GM23338 (cell line): ENCODE measurements around the gene DGKD. TPM values are rescaled to one million over a fixed set of nuclear protein-coding genes. Genes with fewer than 3 reads are reported as not detected.

Experiments
- ATAC-seq: fragments of 200-7000 bp; cut with Tn5 transposase; 3 replicates; pipeline ENCODE4 v1.9.1; 2020
- DNase-seq: peaks from one replicate; pipeline ENCODE4 v3.0.0-alpha.2; 2015; ENCODE audit warnings: low spot score
- H2AFZ ChIP-seq: fragments of 200-600 bp; sonication (generic); 2 replicates; pipeline ENCODE4 v1.8.0; 2016; ENCODE audit warnings: antibody characterized with exemption, mild to moderate bottlenecking, moderate library complexity
- H3F3A ChIP-seq: fragments of 200-600 bp; sonication (generic); replicated peaks from 2 replicates; pipeline ENCODE4 v1.8.0; 2017; ENCODE audit warnings: antibody characterized with exemption, mixed run types, low read depth
- H3K27ac ChIP-seq: fragments of 200-600 bp; sonication (generic); 2 replicates; pipeline ENCODE4 v1.6.1; 2016; ENCODE audit warnings: low read depth
- H3K27me3 ChIP-seq: fragments of 200-600 bp; sonication (generic); 2 replicates; pipeline ENCODE4 v1.8.0; 2016; ENCODE audit warnings: mild to moderate bottlenecking, mixed run types, moderate library complexity; ENCODE audit not compliant: insufficient read depth
- H3K36me3 ChIP-seq: fragments of 200-600 bp; sonication (generic); 2 replicates; pipeline ENCODE4 v1.8.0; 2016; ENCODE audit warnings: mild to moderate bottlenecking; ENCODE audit not compliant: insufficient read depth
- H3K4me1 ChIP-seq: fragments of 200-600 bp; sonication (generic); 2 replicates; pipeline ENCODE4 v1.8.0; 2016; ENCODE audit warnings: mild to moderate bottlenecking, moderate library complexity; ENCODE audit not compliant: insufficient read depth
- H3K4me2 ChIP-seq: fragments of 200-600 bp; sonication (generic); 2 replicates; pipeline ENCODE4 v1.7.1; 2017; ENCODE audit warnings: mixed run types
- H3K4me3 ChIP-seq: fragments of 200-600 bp; sonication (generic); 2 replicates; pipeline ENCODE4 v1.6.1; 2016; ENCODE audit warnings: mixed run types
- H3K79me2 ChIP-seq: fragments of 200-600 bp; sonication (generic); replicated peaks from 2 replicates; pipeline ENCODE4 v1.8.0; 2017; ENCODE audit warnings: mild to moderate bottlenecking; ENCODE audit not compliant: insufficient read depth
- H3K9me2 ChIP-seq: fragments of 200-600 bp; sonication (generic); 2 replicates; pipeline ENCODE4 v1.8.0; 2017; ENCODE audit not compliant: insufficient read depth
- H4K20me1 ChIP-seq: fragments of 200-600 bp; sonication (generic); replicated peaks from 2 replicates; pipeline ENCODE4 v1.8.0; 2017; ENCODE audit warnings: mild to moderate bottlenecking; ENCODE audit not compliant: insufficient read depth
- H3K27ac Mint-ChIP-seq: 2 replicates; pipeline ENCODE4 v1.8.0; 2020; ENCODE audit warnings: inconsistent platforms, mild to moderate bottlenecking, moderate library complexity, mixed read lengths
- H3K27me3 Mint-ChIP-seq: 3 replicates; pipeline ENCODE4 v1.8.0; 2022; ENCODE audit warnings: low read depth, mild to moderate bottlenecking, moderate library complexity, mixed read lengths, inconsistent platforms; ENCODE audit not compliant: insufficient read depth, poor library complexity
- H3K36me3 Mint-ChIP-seq: 3 replicates; pipeline ENCODE4 v1.8.0; 2021; ENCODE audit warnings: low read depth, mild to moderate bottlenecking, inconsistent platforms, moderate library complexity, mixed read lengths
- H3K4me1 Mint-ChIP-seq: 3 replicates; pipeline ENCODE4 v1.8.0; 2020; ENCODE audit warnings: mild to moderate bottlenecking, inconsistent platforms, mixed read lengths
- H3K4me3 Mint-ChIP-seq: 3 replicates; pipeline ENCODE4 v1.8.0; 2021; ENCODE audit warnings: moderate library complexity, mild to moderate bottlenecking, inconsistent platforms, mixed read lengths
- H3K9me3 Mint-ChIP-seq: 3 replicates; pipeline ENCODE4 v1.8.0; 2020; ENCODE audit warnings: moderate library complexity, mild to moderate bottlenecking, inconsistent platforms, mixed read lengths
- CREB1 ChIP-seq: fragments of 250-450 bp; sonication (Bioruptor Pico); IDR thresholded peaks from 2 replicates; pipeline ENCODE4 v1.5.0; 2020; ENCODE audit warnings: low read depth, mild to moderate bottlenecking, moderate library complexity
- EZH2 ChIP-seq: fragments of 200-600 bp; sonication (generic); IDR thresholded peaks from one replicate; pipeline ENCODE4 v1.8.0; 2017; ENCODE audit warnings: antibody characterized with exemption, mild to moderate bottlenecking, low read depth; ENCODE audit not compliant: unreplicated experiment
- EZH2phosphoT487 ChIP-seq: fragments of 200-600 bp; sonication (generic); IDR thresholded peaks from one replicate; pipeline ENCODE4 v1.8.1; 2018; ENCODE audit warnings: antibody characterized with exemption; ENCODE audit not compliant: unreplicated experiment
- JUNB ChIP-seq: IDR thresholded peaks from one replicate; pipeline ENCODE4 v1.6.1; 2016; ENCODE audit warnings: antibody characterized with exemption; ENCODE audit not compliant: unreplicated experiment
- STAT1 ChIP-seq: IDR thresholded peaks from one replicate; pipeline ENCODE4 v1.6.1; 2016; ENCODE audit warnings: antibody characterized with exemption; ENCODE audit not compliant: unreplicated experiment
- ZNF114 ChIP-seq: fragments of 250-450 bp; sonication (Bioruptor Pico); IDR thresholded peaks from 2 replicates; pipeline ENCODE4 v1.5.0; 2020; ENCODE audit warnings: mild to moderate bottlenecking, moderate library complexity
- polyA plus RNA-seq: library from polyadenylated mRNA; unstranded; fragments of >200 nt; fragmentation: Nextera tagmentation; extraction: Ambion mirVana; gene quantifications from 2 replicates; pipeline ENCODE4 v1.2.1, GENCODE V29; 2016
- total RNA-seq: library from RNA; depleted of rRNA; stranded (reverse); fragments of >200 nt; shearing (Covaris generic); gene quantifications from 2 replicates; pipeline ENCODE4 v1.2.3, GENCODE V29; 2014
- TF ChIP-seq, protein P1 (sequence below): fragments of 250-450 bp; sonication (Bioruptor Pico); IDR thresholded peaks from 2 replicates; pipeline ENCODE4 v1.5.0; 2020; ENCODE audit warnings: mild to moderate bottlenecking, moderate library complexity

The DGKD gene
- total and polyA plus RNA-seq, 2 experiments from 2014 or later, result 11.1 to 23.4 TPM

GRCh38 chr2:233325814-233326213 lies 28.5 kb upstream of the DGKD start (continued):
- TF ChIP-seq, protein P1, sequence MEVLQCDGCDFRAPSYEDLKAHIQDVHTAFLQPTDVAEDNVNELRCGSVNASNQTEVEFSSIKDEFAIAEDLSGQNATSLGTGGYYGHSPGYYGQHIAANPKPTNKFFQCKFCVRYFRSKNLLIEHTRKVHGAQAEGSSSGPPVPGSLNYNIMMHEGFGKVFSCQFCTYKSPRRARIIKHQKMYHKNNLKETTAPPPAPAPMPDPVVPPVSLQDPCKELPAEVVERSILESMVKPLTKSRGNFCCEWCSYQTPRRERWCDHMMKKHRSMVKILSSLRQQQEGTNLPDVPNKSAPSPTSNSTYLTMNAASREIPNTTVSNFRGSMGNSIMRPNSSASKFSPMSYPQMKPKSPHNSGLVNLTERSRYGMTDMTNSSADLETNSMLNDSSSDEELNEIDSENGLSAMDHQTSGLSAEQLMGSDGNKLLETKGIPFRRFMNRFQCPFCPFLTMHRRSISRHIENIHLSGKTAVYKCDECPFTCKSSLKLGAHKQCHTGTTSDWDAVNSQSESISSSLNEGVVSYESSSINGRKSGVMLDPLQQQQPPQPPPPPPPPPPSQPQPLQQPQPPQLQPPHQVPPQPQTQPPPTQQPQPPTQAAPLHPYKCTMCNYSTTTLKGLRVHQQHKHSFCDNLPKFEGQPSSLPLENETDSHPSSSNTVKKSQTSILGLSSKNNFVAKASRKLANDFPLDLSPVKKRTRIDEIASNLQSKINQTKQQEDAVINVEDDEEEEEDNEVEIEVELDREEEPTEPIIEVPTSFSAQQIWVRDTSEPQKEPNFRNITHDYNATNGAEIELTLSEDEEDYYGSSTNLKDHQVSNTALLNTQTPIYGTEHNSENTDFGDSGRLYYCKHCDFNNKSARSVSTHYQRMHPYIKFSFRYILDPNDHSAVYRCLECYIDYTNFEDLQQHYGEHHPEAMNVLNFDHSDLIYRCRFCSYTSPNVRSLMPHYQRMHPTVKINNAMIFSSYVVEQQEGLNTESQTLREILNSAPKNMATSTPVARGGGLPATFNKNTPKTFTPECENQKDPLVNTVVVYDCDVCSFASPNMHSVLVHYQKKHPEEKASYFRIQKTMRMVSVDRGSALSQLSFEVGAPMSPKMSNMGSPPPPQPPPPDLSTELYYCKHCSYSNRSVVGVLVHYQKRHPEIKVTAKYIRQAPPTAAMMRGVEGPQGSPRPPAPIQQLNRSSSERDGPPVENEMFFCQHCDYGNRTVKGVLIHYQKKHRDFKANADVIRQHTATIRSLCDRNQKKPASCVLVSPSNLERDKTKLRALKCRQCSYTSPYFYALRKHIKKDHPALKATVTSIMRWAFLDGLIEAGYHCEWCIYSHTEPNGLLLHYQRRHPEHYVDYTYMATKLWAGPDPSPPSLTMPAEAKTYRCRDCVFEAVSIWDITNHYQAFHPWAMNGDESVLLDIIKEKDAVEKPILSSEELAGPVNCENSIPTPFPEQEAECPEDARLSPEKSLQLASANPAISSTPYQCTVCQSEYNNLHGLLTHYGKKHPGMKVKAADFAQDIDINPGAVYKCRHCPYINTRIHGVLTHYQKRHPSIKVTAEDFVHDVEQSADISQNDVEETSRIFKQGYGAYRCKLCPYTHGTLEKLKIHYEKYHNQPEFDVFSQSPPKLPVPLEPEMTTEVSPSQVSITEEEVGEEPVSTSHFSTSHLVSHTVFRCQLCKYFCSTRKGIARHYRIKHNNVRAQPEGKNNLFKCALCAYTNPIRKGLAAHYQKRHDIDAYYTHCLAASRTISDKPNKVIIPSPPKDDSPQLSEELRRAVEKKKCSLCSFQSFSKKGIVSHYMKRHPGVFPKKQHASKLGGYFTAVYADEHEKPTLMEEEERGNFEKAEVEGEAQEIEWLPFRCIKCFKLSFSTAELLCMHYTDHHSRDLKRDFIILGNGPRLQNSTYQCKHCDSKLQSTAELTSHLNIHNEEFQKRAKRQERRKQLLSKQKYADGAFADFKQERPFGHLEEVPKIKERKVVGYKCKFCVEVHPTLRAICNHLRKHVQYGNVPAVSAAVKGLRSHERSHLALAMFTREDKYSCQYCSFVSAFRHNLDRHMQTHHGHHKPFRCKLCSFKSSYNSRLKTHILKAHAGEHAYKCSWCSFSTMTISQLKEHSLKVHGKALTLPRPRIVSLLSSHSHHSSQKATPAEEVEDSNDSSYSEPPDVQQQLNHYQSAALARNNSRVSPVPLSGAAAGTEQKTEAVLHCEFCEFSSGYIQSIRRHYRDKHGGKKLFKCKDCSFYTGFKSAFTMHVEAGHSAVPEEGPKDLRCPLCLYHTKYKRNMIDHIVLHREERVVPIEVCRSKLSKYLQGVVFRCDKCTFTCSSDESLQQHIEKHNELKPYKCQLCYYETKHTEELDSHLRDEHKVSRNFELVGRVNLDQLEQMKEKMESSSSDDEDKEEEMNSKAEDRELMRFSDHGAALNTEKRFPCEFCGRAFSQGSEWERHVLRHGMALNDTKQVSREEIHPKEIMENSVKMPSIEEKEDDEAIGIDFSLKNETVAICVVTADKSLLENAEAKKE, result no peak
- TF ChIP-seq CREB1 (CRISPR knock-in tag) (no peak), JUNB (no peak), EZH2phosphoT487 (no peak)

- Histone ChIP-seq H3K36me3 (no peaks in the 10 kb centered on the region), H4K20me1 (no peaks in the 10 kb centered on the region), H3K9me2 (no peaks in the 10 kb centered on the region), H3K4me3 (no peak overlapping the region), H2AFZ (no peak overlapping the region), H3K79me2 (no peaks in the 10 kb centered on the region), H3K4me1 (peaks cover 10% of the 10 kb centered on the region; the same call in 1 of the 2 replicates), H3K4me2 (no peak overlapping the region), H3K27me3 (no peaks in the 10 kb centered on the region), H3F3A (no peaks in the 10 kb centered on the region), H3K27ac (no peak overlapping the region)
- Mint-ChIP-seq H3K27me3 (peaks cover 14% of the 10 kb centered on the region), H3K4me1 (peaks cover 16% of the 10 kb centered on the region), H3K4me3 (no peak overlapping the region), H3K36me3 (no peaks in the 10 kb centered on the region), H3K27ac (no peak overlapping the region), H3K9me3 (no peaks in the 10 kb centered on the region)
- no peak for DNase-seq
- ATAC-seq, result no peak
- TF ChIP-seq, protein P1, result no peak
- TF ChIP-seq EZH2 (no peak), ZNF114 (no peak), STAT1 (no peak)
Observed at GRCh38 chr2:233326500-233326899, 27.8 kb upstream of the DGKD start.
